ENCODE measurements around the gene TMEM123. TPM values are rescaled to one million over a fixed set of nuclear protein-coding genes. Genes with fewer than 3 reads are reported as not detected.
A peak's percentile ranks its signal among the peaks of the same experiment; 100 is the strongest.
"Not testable (repeated sequence)": the region's sequence is repeated elsewhere in the genome, so short reads cannot be mapped to it uniquely, and the experiment has no call there.

Gene TMEM123
- total RNA-seq, 2 experiments from 2014 or later: 288 to 307 TPM

DNA sequence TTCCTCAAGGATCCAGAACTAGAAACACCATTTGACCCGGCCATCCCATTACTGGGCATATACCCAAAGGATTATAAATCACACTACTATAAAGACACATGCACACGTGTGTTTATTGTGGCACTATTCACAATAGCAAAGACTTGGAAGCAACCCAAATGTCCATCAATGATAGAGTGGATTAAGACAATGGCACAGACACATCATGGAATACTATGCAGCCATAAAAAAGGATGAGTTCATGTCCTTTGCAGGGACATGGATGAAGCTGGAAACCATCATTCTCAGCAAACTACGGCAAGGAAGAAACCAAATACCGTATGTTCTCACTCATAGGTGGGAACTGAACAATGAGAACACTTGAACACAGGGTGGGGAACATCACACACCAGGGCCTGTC lies 8.4 kb downstream of the TMEM123 start:
- peaks cover 37% of the 10 kb centered on the region for H3K36me3 ChIP-seq (ENCODE audit: insufficient read depth, low read length)
- H3K4me3 ChIP-seq (ENCODE audit: low read length); DNase-seq; ATAC-seq (ENCODE audit: poor library complexity); intact Hi-C loops (cut with DNase I, micrococcal nuclease); H3K9me3 Mint-ChIP-seq; H3K27ac ChIP-seq (ENCODE audit: low read depth in 1 of 2, low read length in 2 of 2); H3K9me3 ChIP-seq (ENCODE audit: control insufficient read depth in 1 of 2, insufficient read depth in 1 of 2, low read length in 2 of 2); H3K27me3 Mint-ChIP-seq; CTCF ChIA-PET; H3K27me3 ChIP-seq (ENCODE audit: control insufficient read depth in 1 of 2, insufficient read depth in 2 of 2, low read length in 2 of 2); POLR2A ChIA-PET: not testable (repeated sequence)
- Mint-ChIP-seq H3K27ac (peak overlapping the region; percentile 63), H3K36me3 (ENCODE audit: low read depth) (peaks cover 83% of the 10 kb centered on the region), H3K4me1 (ENCODE audit: low read depth) (peaks cover 94% of the 10 kb centered on the region), H3K4me3 (peak overlapping the region; percentile 32)
- H3K4me1 ChIP-seq (ENCODE audit: insufficient read depth, low read length): peaks cover 24% of the 10 kb centered on the region

DNA sequence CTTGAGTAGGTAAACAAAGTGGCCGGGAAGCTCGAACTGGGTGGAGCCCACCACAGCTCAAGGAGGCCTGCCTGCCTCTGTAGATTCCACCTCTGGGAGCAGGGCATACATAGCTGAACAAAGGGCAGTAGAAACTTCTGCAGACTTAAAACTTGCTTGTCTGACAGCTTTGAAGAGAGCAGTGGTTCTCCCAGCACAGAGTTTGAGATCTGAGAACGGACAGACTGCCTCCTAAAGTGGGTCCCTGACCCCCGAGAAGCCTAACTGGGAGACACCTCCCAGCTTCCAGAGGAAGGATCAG lies 13.6 kb downstream of the TMEM123 start:
- POLR2A ChIA-PET: interaction anchor here (0.7 to 2.3 kb wide), 6 partner anchors 9 to 78 kb away, joined by 3 to 21 read pairs (median 3); no protein-coding TSS in a partner anchor
- Mint-ChIP-seq H3K4me3 (peak overlapping the region; percentile 30), H3K36me3 (ENCODE audit: low read depth) (peaks cover 76% of the 10 kb centered on the region), H3K27ac (peak overlapping the region; percentile 40), H3K4me1 (ENCODE audit: low read depth) (peaks cover 93% of the 10 kb centered on the region)
- H3K36me3 ChIP-seq (ENCODE audit: insufficient read depth, low read length): peaks cover 15% of the 10 kb centered on the region
- not testable (repeated sequence) for H3K27ac ChIP-seq (ENCODE audit: low read depth in 1 of 2, low read length in 2 of 2); ATAC-seq (ENCODE audit: poor library complexity); H3K9me3 Mint-ChIP-seq; H3K27me3 ChIP-seq (ENCODE audit: control insufficient read depth in 1 of 2, insufficient read depth in 2 of 2, low read length in 2 of 2); H3K27me3 Mint-ChIP-seq; DNase-seq; H3K9me3 ChIP-seq (ENCODE audit: control insufficient read depth in 1 of 2, insufficient read depth in 1 of 2, low read length in 2 of 2)
- peak overlapping the region; percentile 16 for H3K4me3 ChIP-seq (ENCODE audit: low read length)
- intact Hi-C loops (cut with DNase I, micrococcal nuclease): loop anchor here in 1 of 2 experiments (2.0 kb wide), 1 partner anchor 14 kb away; the partner anchor contains the start of gene TMEM123
- CTCF ChIA-PET: interaction anchor here (1.1 to 1.2 kb wide), 2 partner anchors 18 to 48 kb away, joined by 3 read pairs; no protein-coding TSS in a partner anchor
- peaks cover 27% of the 10 kb centered on the region for H3K4me1 ChIP-seq (ENCODE audit: insufficient read depth, low read length)

DNA sequence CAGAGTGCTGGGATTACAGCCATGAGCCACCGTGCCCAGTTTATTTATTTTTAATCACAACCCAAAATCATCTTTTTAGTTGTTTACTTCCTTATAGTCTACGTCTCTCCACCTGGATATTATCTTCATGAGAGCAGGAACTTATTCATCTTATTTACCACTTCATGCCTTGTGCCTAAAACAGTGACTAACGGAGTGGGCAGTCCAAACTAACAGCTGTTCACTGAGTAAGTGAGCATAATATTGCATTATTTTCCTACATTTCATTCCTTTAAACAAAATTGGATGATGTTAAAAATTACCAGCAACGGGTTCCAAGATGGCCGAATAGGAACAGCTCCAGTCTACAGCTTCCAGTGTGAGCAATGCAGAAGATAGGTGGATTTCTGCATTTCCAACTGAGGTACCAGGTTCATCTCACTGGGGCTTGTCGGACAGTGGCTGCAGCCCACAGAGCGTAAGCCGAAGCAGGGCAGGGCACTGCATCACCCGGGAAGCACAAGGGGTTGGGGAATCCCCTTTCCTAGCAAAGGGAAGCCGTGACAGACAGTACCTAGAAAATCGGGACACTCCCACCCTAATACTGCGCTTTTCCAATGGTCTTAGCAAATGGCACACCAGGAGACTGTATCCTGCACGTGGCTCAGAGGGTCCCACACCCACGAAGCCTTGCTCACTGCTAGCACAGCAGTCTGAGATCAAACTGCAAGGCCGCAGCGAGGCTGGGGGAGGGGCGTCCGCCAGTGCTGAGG lies 14.1 kb downstream of the TMEM123 start:
- Mint-ChIP-seq H3K4me1 (ENCODE audit: low read depth) (peaks cover 92% of the 10 kb centered on the region), H3K27me3 (no peaks in the 10 kb centered on the region), H3K4me3 (peak overlapping the region; percentile 40), H3K36me3 (ENCODE audit: low read depth) (peaks cover 76% of the 10 kb centered on the region), H3K9me3 (no peaks in the 10 kb centered on the region), H3K27ac (peak overlapping the region; percentile 40)
- Histone ChIP-seq H3K27me3 (ENCODE audit: control insufficient read depth in 1 of 2, insufficient read depth in 2 of 2, low read length in 2 of 2) (no peaks in the 10 kb centered on the region), H3K36me3 (ENCODE audit: insufficient read depth, low read length) (peaks cover 15% of the 10 kb centered on the region), H3K4me3 (ENCODE audit: low read length) (no peak overlapping the region), H3K9me3 (ENCODE audit: control insufficient read depth in 1 of 2, insufficient read depth in 1 of 2, low read length in 2 of 2) (no peaks in the 10 kb centered on the region), H3K4me1 (ENCODE audit: insufficient read depth, low read length) (peaks cover 27% of the 10 kb centered on the region), H3K27ac (ENCODE audit: low read depth in 1 of 2, low read length in 2 of 2) (no peak overlapping the region)
- ATAC-seq (ENCODE audit: poor library complexity) (no peak), DNase-seq (peak in 8 of 14 experiments; percentile 38 to 60 (median 48))
- intact Hi-C loops (cut with DNase I, micrococcal nuclease): loop anchor here in 1 of 2 experiments (2.0 kb wide), 1 partner anchor 14 kb away; the partner anchor contains the start of gene TMEM123
- POLR2A ChIA-PET: interaction anchor here (0.7 to 2.3 kb wide), 8 partner anchors 8 to 77 kb away, joined by 3 to 21 read pairs (median 3); no protein-coding TSS in a partner anchor
- TF ChIP-seq, protein P1, sequence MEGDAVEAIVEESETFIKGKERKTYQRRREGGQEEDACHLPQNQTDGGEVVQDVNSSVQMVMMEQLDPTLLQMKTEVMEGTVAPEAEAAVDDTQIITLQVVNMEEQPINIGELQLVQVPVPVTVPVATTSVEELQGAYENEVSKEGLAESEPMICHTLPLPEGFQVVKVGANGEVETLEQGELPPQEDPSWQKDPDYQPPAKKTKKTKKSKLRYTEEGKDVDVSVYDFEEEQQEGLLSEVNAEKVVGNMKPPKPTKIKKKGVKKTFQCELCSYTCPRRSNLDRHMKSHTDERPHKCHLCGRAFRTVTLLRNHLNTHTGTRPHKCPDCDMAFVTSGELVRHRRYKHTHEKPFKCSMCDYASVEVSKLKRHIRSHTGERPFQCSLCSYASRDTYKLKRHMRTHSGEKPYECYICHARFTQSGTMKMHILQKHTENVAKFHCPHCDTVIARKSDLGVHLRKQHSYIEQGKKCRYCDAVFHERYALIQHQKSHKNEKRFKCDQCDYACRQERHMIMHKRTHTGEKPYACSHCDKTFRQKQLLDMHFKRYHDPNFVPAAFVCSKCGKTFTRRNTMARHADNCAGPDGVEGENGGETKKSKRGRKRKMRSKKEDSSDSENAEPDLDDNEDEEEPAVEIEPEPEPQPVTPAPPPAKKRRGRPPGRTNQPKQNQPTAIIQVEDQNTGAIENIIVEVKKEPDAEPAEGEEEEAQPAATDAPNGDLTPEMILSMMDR (IDR thresholded peaks at IDR 0.05): no peak
- CTCF ChIA-PET: interaction anchor here (1.1 to 1.2 kb wide), 2 partner anchors 17 to 48 kb away, joined by 3 read pairs; no protein-coding TSS in a partner anchor

DNA sequence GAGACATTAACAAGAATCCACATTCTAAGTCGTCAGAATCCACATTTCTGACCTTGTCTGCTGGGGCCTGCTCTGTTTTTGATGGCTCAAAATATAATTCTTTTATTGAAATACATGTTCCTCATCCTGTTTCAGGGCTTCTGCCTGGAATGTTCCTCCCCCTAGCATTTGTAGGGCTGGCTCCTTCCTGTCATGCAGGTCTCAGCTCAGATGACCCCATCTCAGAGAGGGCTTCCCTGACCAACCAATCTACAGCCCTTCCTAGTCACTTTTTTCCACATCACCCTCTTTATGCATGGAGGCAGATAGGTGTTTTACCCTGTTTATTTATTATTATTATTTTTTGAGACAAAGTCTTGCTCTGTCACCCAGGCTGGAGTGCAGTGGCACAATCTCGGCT lies 14.8 kb downstream of the TMEM123 start:
- intact Hi-C loops (cut with DNase I, micrococcal nuclease): loop anchor here in 1 of 2 experiments (2.0 kb wide), 1 partner anchor 15 kb away; the partner anchor contains the start of gene TMEM123
- peaks cover 76% of the 10 kb centered on the region for H3K36me3 Mint-ChIP-seq (ENCODE audit: low read depth)
- H3K4me3 Mint-ChIP-seq: peak overlapping the region; percentile 49
- peaks cover 15% of the 10 kb centered on the region for H3K36me3 ChIP-seq (ENCODE audit: insufficient read depth, low read length)
- peaks cover 3 to 5% of the 10 kb centered on the region in 2 experiments for H3K9me3 ChIP-seq (ENCODE audit: control insufficient read depth in 1 of 2, insufficient read depth in 1 of 2, low read length in 2 of 2)
- DNase-seq (no peak), ATAC-seq (ENCODE audit: poor library complexity) (no peak)
- TF ChIP-seq, protein P1 (IDR thresholded peaks at IDR 0.05): no peak
- H3K27me3 Mint-ChIP-seq: no peaks in the 10 kb centered on the region
- H3K27ac Mint-ChIP-seq: peak overlapping the region; percentile 40
- no peak overlapping the region for H3K27ac ChIP-seq (ENCODE audit: low read depth in 1 of 2, low read length in 2 of 2)
- H3K4me1 ChIP-seq (ENCODE audit: insufficient read depth, low read length): peaks cover 28% of the 10 kb centered on the region
- H3K4me1 Mint-ChIP-seq (ENCODE audit: low read depth): peaks cover 84% of the 10 kb centered on the region
- no peak overlapping the region for H3K4me3 ChIP-seq (ENCODE audit: low read length)
- H3K27me3 ChIP-seq (ENCODE audit: control insufficient read depth in 1 of 2, insufficient read depth in 2 of 2, low read length in 2 of 2): no peaks in the 10 kb centered on the region
- POLR2A ChIA-PET: interaction anchor here (0.9 to 2.3 kb wide), 3 partner anchors 11 to 47 kb away, joined by 3 to 21 read pairs (median 3); no protein-coding TSS in a partner anchor
- H3K9me3 Mint-ChIP-seq: no peaks in the 10 kb centered on the region
- CTCF ChIA-PET: interaction anchor here (1.1 kb wide), 1 partner anchor 17 kb away, joined by 3 read pairs; no protein-coding TSS in a partner anchor
